ENCODE data around the gene NCKAP1. TPM values are rescaled to one million over a fixed set of nuclear protein-coding genes. Genes with fewer than 3 reads are reported as not detected.
A peak's percentile ranks its signal among the peaks of the same experiment; 100 is the strongest.
"Not testable (repeated sequence)": the region's sequence is repeated elsewhere in the genome, so short reads cannot be mapped to it uniquely, and the experiment has no call there.

The NCKAP1 gene
- total RNA-seq, 1 donor from 2014 or later: 143 TPM

DNA sequence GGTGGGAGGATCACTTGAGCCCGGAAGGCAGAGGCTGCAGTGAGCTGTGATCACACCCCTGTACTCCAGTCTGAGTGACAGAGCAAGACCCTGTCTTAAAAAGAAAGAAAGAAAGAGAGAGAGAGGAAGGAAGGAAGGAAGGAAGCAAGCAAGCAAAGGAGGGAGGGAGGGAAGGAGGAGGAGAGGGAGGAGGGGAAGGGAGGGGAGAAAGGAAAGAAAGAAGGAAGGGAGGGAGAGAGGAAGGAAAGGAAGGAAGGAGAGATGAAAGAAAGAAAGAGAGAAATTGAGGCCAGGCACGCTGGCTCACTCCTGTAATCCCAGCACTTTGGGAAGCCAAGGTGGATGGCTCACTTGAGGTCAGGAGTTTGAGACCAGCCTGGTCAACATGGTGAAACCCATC is 2.3 kb upstream of the NCKAP1 start:
- FAIRE-seq: no peak
- no peak for DNase-seq (ENCODE audit: low spot score in 2 of 2)

DNA sequence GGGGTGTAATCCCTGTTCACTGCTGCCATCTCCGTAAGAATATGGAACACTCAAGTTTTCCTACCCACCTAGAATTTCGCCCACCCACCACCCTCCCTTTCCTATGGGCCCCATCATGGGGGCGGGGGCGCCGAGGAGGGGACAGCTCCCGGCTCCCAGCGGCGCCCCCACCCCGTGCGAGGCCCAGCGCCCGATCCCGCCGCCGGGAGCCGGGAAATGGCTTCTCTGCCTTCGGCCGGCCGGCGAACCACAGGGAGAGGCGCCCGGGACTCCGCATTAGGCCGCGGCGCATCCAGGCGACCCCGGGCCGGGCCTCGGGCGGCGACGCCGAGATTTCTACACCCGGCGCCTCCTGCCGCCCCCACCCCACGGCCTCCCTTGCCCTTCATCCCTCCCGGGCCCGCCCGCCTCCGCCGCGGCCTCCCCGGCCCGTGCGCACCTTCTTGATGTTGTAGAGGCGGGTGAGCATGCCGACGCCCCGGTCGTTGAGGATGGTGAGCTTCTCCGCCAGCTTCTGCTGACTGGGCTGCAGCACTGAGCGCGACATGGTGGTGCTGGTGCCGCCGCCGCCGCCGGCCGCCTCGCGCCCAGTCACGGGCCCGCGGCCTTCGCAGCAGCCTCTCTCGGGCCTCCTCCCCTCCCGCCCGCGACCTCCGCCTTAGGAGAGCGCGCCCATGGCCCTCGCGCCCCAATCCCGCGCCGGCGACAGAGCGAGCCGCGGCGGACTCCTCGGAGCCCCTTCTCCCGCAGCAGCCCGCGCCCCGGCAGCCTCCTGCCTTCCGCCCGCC is 510 bp downstream of the NCKAP1 start:
- FAIRE-seq: no peak
- peak; percentile 24 to 57 for DNase-seq (ENCODE audit: low spot score in 2 of 2)

DNA sequence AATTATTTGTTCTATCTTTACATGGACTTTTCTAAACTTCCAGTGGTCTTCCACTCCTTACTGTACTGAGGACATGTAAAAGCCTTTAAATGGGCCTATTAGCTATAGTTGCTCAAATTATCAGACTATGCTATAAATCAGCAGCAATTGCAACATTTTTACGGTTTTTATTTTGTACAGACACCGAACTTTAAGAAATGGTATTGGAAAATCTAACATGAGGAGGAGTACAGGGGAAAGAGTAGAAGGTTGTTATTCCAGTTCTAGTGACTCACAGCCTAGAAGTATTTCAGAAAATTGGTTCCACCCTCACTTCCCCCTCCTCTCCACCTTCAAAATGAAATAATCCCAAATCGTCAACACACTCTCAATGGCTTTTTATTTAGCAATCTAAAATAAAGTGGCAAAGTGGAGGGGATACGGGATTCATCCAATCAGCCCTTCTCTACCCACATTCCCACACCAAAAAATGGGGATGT is 1.1 kb downstream of the NCKAP1 start:
- DNase-seq (ENCODE audit: low spot score in 2 of 2) (peak in 1 of 2 donors; percentile 18), FAIRE-seq (no peak)

DNA sequence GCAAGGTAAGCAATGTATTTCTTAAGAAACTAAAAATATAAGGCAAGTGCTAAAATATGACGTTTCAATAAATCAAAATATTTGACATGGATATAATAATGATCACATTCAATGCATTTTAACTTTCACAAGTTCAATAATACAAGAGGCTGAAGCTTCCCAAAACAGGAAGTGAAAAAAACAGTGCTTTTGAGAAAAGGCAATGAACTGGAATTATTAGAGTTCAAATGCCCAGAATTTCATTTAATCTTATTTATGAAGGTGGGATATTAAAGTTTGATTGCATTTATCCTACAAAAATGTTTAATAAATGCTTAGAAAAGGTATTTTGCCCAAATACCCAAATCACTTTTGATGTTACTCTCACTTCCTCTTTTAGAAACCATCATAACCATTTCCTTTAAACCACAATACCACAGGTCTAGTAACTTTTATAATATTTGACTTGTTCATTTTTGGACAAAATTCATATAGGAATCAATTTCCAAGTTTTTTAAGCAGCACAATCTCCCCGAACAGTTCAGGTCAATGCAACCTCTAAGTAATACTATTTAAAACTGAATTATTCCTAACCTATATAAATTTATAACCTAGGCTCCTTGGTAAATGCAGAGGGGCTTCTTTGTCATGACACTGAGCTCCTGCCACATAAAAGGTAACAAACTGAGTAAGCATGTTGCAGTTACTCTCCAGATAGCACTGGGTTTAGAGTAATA is 2.1 kb downstream of the NCKAP1 start:
- no peak for DNase-seq (ENCODE audit: low spot score in 2 of 2)
- FAIRE-seq: no peak

DNA sequence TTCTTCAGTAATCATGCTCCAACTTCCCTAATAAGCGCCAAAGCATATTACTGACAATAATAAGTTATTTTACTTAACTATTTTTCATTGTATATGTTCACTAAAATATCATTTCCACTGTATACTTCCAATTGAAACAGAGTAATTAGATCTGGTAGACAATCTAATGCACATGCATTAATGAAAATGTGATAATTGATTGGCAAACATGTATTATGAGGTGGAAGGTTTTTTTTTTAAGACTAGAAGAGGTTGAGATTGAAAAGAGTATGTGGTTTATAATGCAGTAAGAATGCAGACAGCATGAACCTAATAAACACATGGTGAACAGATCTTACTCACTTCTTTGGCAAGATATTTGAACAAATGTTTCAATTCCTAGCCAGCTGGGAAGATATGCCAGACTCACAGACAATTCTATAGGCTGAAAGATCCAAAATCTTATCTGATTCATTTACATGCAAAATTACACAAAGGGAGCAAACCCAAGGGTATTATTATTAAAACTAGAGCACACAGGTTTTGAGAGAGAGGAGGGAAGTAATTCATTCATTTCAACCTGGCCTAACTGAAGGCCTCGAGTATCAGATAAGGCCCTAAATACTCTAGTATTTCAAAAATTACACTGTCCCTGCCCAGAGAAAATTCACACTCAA is 2.8 kb downstream of the NCKAP1 start:
- FAIRE-seq (no peak), DNase-seq (ENCODE audit: low spot score in 2 of 2) (no peak)

DNA sequence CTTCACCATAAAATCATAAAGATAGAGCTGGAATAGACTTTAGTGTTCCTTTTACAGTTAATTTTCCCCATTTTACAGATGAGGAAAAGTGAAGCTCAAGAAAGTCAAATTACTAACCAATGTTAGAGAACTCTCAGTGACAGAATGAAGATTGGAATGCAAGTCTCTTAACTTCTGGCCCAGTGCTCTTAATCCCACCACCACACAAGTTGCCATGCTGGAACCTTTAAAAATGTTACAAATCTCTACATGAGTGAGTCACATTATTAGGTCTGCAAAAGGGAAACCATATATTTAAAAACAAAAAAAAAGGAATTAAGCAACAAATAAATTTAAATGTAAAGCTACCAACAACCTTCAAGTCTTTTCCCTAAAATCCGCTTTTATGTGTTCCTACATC is 3.5 kb downstream of the NCKAP1 start:
- FAIRE-seq: no peak
- DNase-seq (ENCODE audit: low spot score in 2 of 2): no peak

DNA sequence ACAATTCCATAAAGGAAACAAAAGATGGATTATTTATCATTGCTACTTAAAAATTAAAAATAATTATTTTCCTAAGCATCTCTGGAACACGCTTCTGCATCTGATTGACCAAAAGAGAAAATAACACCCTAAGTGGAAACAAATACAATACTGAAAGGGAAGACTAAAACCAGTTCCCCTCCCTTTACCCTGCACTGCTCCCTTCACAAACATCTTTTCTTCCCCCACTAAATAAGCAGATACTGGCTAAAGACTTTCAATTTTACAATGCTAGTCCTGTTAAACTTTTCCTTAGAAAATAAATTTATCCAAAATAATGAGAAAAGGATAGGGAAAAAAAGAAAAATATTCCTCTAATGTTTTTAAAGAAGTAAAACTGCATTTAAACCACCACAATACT is 4.3 kb downstream of the NCKAP1 start:
- DNase-seq (ENCODE audit: low spot score in 2 of 2): no peak
- FAIRE-seq: no peak

DNA sequence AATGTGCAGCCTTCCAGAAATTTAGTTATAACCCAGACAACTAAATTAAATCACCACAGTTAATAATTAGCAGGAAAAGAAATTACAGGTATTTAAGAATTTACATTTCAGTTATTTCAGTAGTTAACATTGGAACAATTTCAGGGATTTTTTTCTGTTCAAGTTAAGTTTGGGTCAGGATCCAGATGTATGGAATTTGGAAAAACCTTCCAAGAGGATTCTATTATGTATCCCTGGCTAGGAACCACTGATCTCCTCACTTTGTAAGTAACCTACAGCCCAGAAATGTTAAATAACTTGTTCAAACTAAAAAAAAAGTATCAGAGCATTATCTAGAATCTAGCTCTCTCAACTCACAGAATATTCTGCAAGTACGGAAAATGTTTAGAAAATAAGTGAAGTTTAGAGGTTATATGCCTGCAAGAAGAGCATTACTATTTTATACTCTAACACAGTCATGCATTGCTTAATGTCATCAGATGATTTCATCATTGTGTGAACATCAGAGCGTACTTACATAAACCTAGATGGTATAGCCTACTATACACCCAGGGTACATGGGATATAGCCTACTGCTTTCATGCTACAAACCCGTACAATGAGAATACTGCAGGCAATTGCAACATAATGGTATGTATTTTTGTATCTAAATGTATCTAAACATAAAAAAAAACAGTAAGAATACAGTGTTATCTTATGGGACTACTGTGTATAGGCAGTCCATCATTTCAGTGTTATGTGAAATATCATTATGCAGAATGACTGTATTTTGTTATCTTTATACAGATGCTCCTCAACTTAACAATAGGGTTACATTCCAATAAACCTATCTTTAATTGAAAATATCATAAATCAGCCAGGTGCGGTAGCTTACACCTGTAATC is 6.1 kb downstream of the NCKAP1 start:
- FAIRE-seq: no peak
- DNase-seq (ENCODE audit: low spot score in 2 of 2): no peak

DNA sequence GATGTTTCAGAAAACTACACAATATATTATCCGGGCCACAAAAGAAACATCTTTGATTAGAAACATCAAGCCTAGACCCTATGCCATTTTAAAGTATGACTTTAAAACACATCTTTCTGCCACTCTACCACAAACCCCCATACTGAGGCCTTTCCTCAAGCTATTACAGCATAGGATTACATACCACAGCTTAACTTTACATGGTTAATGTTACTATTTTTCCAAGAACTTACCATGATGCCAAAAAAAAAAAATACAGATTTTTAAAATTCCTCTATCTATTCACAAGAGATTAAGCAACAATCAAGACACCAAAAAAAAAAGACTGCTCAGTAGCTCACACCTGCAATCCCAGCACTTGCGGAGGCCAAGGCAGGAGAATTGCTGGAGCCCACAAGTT is 9.0 kb downstream of the NCKAP1 start:
- no peak for FAIRE-seq

DNA sequence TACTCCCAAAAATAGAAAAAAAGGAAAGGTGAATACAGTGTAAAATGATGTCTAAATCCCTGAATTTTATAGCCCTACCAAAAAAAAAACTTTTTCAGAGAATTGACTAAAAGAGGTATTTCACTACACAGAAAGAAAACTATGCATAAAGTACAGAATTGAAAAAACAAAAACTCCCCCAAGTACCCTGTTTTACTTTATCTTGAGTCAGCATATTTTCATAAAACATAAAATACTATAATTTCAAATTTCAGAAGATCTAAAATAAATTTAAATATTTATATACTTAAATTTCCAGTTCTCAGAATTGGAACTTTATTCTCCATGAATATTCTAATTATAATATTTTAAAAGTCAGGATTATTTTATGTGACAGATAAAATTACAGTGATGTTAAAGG is 10.1 kb downstream of the NCKAP1 start:
- DNase-seq (ENCODE audit: low spot score in 2 of 2) (no peak), FAIRE-seq (peak; percentile 47)

More for the DNA sequence above, 9.0 kb downstream of the NCKAP1 start:
- no peak for DNase-seq (ENCODE audit: low spot score in 2 of 2)

DNA sequence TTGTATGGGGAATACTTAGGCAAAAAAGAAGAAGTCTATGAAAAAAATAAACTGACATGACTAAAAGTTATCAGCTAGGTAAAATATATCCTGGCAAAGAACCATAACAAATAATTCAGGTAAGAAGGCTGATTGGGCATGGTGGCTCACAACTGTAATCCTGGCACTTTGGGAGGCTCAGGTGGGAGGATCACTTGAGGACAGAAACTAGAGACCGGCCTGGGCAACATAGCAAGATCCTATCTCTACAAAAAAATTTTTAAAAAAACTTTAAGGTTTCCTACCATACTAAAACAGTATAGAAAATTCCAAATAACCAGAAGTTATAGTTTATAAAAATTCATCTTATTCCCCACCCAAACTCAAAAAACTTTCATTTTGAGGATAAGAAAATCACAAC is 10.8 kb downstream of the NCKAP1 start:
- FAIRE-seq (no peak), DNase-seq (ENCODE audit: low spot score in 2 of 2) (no peak)

DNA sequence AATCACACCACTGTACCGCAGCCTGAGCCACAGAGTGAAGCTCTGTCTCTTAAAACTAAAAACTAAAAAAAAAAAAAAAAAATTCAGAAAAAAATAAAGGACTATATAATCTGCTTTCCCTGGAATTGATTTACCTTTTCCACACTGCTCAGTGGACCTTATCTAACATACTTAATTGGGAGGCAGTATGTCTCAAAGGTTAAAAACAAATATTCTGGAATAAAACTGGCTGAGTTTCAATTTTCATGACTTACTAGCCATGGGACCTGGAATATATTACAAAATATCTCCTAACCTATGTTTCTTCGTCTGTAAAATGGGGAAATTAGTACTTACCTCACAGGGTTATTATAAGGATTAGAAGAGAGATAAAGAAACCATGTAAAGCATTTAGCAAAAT is 11.8 kb downstream of the NCKAP1 start:
- FAIRE-seq (no peak), DNase-seq (ENCODE audit: low spot score in 2 of 2) (no peak)

DNA sequence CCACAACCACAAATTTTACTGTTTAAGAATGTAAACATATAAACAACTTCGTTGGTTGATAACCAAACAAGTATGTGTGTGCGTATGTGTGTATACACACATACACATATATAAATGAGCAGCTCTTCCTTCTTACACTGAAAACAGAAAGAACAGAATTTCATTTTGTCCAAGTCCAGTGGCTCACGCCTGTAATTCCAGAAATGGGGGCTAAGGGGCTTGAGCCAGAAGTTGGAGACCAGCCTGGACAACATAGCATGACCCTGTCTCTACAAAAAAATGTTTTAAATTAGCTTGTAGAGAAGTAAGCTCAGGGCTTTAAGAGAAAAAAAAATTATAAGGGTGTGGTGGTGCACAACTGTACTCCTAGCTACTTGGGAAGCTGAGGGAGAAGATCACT is 12.3 kb downstream of the NCKAP1 start:
- DNase-seq (ENCODE audit: low spot score in 2 of 2) (no peak), FAIRE-seq (no peak)

DNA sequence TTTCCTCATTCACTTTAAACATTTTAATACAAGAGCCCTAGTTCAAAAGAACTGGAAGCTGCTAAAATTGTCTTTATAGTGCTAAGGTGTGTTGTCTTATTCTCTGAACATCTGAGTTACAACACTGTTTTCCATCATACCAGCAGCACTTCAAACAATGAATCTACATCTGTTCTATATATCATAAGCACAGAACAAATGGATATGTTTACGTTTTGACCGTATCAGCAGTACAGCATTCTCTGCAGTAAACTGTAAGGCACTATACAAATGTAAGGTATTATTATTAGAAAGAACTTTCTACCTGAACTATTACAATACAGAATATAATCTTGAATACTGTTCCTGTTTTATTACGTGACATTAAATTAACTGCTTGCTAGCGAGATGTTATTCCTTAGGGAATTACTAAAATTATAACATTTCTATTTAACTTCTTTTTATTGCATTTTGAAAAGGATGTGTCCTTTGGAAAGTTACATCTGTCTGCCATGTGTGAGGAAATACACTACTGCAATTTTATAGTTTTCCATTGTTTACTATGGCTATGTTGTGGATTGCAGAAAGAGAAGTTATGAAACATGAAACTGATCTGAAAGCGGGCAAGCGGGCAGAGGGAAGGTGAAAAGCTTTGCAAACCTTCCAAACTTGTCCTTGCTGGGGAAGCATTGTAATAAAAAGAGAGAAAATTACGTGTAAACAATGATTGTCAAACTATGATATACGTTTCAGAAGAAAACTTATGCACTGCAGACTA is 13.7 kb downstream of the NCKAP1 start:
- FAIRE-seq: no peak
- DNase-seq (ENCODE audit: low spot score in 2 of 2): no peak

DNA sequence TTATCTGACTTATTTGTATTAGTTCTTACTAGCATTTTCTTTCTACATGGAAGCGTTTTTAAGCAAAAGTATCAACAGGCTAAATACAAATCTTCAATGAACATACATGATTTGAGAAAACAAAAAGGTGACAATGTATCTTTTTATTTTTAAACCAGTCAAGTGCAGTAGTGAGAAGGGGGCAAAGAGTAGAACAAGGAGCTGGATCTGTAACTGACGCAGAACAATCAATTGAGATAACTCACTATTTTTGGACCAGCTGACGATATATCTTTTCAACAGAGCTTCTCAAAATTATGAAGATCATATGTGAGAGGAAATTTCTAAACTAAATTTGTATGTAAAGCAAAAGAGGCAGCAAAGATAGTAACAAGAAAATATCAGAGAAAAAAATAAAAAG is 15.5 kb downstream of the NCKAP1 start:
- FAIRE-seq (no peak), DNase-seq (ENCODE audit: low spot score in 2 of 2) (no peak)

DNA sequence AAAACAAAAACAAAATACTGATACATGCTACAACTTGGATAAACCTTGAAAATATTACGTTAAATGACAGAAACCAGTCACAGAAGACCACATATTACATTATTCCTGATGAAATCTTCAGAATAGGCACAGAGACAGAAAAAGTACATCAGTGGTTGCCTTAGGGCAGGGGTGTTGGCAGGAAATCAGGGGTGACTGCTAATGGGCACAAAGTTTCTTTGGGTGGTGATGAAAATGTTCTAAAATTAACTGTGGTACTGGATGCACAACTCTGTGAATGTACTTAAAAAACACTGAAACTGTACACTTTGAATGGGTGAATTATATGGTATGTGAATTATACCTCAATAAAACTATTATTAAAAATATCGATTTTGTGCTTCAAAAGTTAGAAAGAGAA is 16.6 kb downstream of the NCKAP1 start:
- no peak for DNase-seq (ENCODE audit: low spot score in 2 of 2)
- FAIRE-seq: no peak

DNA sequence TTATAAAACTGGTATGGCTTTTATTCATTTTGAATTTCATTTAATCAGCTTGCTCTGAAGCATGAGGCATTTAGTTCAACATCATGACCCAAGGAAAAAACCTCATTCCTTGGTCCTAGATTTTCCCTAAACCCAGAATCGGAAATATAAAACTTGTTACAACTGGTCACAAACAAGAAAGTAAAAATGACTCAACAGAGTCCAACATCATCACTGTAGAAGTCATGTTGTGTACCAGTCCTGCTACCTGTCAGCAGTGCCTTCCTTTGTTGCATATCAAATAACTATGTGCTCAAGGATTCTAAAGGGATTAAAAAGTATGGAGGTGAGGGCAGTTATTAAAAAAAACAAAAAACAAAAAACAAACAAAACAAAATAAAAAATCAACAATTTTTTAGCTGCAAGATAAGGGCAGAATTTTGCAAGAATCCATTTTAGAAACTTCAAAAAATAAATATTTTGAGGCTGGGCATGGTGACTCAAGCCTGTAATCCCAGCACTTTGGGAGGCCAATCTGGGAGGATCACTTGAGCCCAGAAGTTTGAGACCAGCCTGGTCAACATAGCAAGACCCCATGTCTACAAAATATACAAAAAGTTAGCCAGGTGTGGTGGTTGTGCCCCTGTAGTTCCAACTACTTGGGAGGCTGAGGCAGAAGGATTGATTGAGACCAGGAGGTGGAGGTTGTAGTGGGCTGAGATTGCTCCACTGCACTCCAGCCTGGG is 18.4 kb downstream of the NCKAP1 start:
- FAIRE-seq: no peak
- no peak for DNase-seq (ENCODE audit: low spot score in 2 of 2)

DNA sequence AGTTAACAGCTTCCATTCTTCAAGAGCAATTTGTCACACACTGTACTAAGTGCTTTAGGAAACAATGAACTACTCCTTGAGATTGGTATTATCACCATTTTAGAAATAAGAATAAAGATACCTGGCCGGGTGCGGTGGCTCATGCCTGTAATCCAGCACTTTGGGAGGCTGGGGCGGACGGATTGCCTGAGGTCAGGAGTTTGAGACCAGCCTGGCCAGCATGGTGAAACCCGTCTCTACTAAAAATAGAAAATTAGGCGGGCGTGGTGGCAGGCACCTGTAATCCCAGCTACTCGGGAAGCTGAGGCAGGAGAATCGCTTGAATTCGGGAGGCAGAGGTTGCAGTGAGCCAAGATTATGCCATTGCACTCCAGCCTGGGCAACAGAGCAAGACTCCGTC is 20.4 kb downstream of the NCKAP1 start:
- FAIRE-seq: not testable (repeated sequence)

DNA sequence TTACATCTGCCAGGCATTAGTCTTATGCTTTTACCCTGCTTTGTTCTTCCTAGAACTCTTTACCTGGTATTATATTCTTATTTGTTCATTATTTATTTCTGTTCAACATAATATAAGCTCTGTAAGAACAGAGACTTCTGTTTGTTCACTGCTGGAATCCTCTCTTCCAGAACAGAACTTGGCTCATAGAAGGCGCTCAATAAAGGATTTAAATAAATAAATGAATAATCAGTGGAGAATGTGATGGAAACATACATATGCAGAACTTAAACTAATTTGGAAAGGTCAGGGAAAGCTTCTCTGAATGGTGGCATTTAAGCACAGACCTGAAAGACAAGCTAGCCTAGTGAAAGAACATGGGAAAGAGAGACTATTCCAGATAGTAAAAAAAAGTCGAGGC is 24.3 kb downstream of the NCKAP1 start:
- no peak for FAIRE-seq

More for the DNA sequence above, 20.4 kb downstream of the NCKAP1 start:
- not testable (repeated sequence) for DNase-seq (ENCODE audit: low spot score in 2 of 2)

More for the DNA sequence above, 24.3 kb downstream of the NCKAP1 start:
- no peak for DNase-seq (ENCODE audit: low spot score in 2 of 2)

Data from frontal cortex (tissue), 4 donors.